ENCODE measurements around the gene GLE1. TPM values are rescaled to one million over a fixed set of nuclear protein-coding genes. Genes with fewer than 3 reads are reported as not detected.
A peak's percentile ranks its signal among the peaks of the same experiment; 100 is the strongest.

GLE1 gene
- total and polyA plus RNA-seq, 12 donors, result 10.5 to 24.5 (median 19.4) TPM

DNA sequence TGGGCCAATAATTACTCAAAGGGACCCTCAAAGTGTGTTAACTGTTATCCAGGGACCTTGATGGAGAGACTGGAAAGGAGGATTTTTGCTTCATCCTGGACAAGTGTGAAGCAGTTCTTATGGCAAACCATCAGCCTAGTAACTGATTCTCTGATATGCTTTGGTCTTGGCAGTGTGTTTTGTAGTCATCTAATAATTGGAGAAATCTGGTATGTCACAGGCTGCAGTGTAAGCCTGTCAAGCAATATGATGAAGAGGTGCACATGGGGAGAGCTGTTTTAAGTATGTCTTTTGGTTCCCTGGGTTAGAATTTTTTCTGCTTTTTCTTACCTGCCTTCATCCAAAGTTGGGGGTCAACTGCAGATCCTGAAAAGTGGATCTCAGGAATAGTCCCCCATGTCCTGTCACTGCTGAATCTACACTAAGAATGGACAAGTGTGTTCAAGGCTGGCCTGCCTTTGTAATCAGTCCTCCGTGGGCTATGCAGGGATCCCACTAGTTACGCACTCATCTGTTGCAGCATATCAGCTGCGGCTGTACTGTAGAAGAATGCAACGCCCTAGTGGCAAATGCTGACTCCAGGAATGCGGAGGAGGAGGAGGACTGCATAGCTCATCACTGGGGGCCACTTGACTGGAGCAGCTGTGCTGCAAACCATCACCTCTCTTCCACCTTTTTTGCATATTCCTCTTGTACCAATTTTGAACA lies 49.8 kb downstream of the GLE1 start:
- Histone ChIP-seq H3K36me3 (peaks cover 0 to 5% (median 0%) of the 10 kb centered on the region in 9 donors), H3K27me3 (no peaks in the 10 kb centered on the region), H3K4me3 (peak overlapping the region; percentile 16 to 100 (median 97)), H3K9me3 (no peaks in the 10 kb centered on the region), H3K27ac (peak overlapping the region; percentile 5 to 100 (median 99)), H3K4me1 (peaks cover 15 to 85% (median 80%) of the 10 kb centered on the region in 9 donors)
- intact Hi-C loops (cut with DNase I), result loop anchor here in 4 of 10 donors (5.0 to 10.0 kb wide), 5 partner anchors 52 to 190 kb away; partner anchors contain the start of genes ODF2 (in 3 of the 4) and GLE1 (in 2 of the 4)
- peak in 1 of 9 donors; percentile 13 for TF ChIP-seq CTCF (IDR thresholded peaks at IDR 0.05)
- ATAC-seq (peak in 5 of 8 donors; percentile 12 to 43 (median 24)), DNase-seq (peak; percentile 20 to 58)
- WGBS, 2 donors, result 8 to 10% methylated on average over 5 of the region's 5 CpGs

- intact Hi-C loops (cut with DNase I), result loop anchor here in 2 of 10 donors (10.0 kb wide), 2 partner anchors 100 to 190 kb away; partner anchors contain the start of gene ODF2 (in 1 of the 2)
- no peak for TF ChIP-seq CTCF (IDR thresholded peaks at IDR 0.05)
- ATAC-seq (no peak), DNase-seq (no peak)
- Histone ChIP-seq H3K4me1 (peaks cover 16 to 85% (median 80%) of the 10 kb centered on the region in 9 donors), H3K27me3 (no peaks in the 10 kb centered on the region), H3K27ac (peak overlapping the region; percentile 5 to 100 (median 99)), H3K9me3 (no peaks in the 10 kb centered on the region), H3K4me3 (peak overlapping the region in 8 of 10 donors; percentile 88 to 100 (median 97)), H3K36me3 (peaks cover 0 to 5% (median 0%) of the 10 kb centered on the region in 9 donors)
- 9 to 13% methylated on average over 9 of the region's 9 CpGs for WGBS, 2 donors
These were observed 50.7 kb downstream of the GLE1 start for GRCh38 chr9:128555180-128555721.

GRCh38 chr9:128556276-128556675 lies 51.8 kb downstream of the GLE1 start:
- DNase-seq (no peak), ATAC-seq (no peak)
- H3K4me1 ChIP-seq, result peaks cover 10 to 84% (median 78%) of the 10 kb centered on the region in 9 donors
- intact Hi-C loops (cut with DNase I), result loop anchor here in 2 of 10 donors (10.0 kb wide), 2 partner anchors 101 to 191 kb away; partner anchors contain the start of gene ODF2 (in 1 of the 2)
- no peaks in the 10 kb centered on the region for H3K27me3 ChIP-seq
- peaks cover 0 to 5% (median 0%) of the 10 kb centered on the region in 9 donors for H3K36me3 ChIP-seq
- H3K4me3 ChIP-seq, result no peak overlapping the region
- WGBS, 2 donors, result 82 to 91% methylated on average over 2 of the region's 2 CpGs
- no peak for TF ChIP-seq CTCF (IDR thresholded peaks at IDR 0.05)
- H3K27ac ChIP-seq, result peak overlapping the region in 4 of 10 donors; percentile 81 to 99 (median 92)
- H3K9me3 ChIP-seq, result no peaks in the 10 kb centered on the region

GRCh38 chr9:128556926-128557634 lies 52.6 kb downstream of the GLE1 start:
- Histone ChIP-seq H3K27ac (peak overlapping the region in 8 of 10 donors; percentile 6 to 99 (median 78)), H3K27me3 (no peaks in the 10 kb centered on the region), H3K9me3 (no peaks in the 10 kb centered on the region), H3K4me1 (peaks cover 8 to 84% (median 72%) of the 10 kb centered on the region in 9 donors), H3K36me3 (peaks cover 0 to 8% (median 1%) of the 10 kb centered on the region in 9 donors), H3K4me3 (no peak overlapping the region)
- ATAC-seq (no peak), DNase-seq (no peak)
- no peak for TF ChIP-seq CTCF (IDR thresholded peaks at IDR 0.05)
- 81 to 86% methylated on average over 5 of the region's 5 CpGs for WGBS, 2 donors
- intact Hi-C loops (cut with DNase I), result loop anchor here in 2 of 10 donors (10.0 kb wide), 2 partner anchors 102 to 192 kb away; partner anchors contain the start of gene ODF2 (in 1 of the 2)

Data from heart right ventricle (tissue), 16 donors.